ENCODE results near the gene INO80D. TPM values are rescaled to one million over a fixed set of nuclear protein-coding genes. Genes with fewer than 3 reads are reported as not detected.

INO80D gene
- total and polyA plus RNA-seq, 2 of the 13 experiments (the other 11 are each of a cell fraction or from before 2014, with no cell fraction given) = 7.6 to 7.9 TPM

GRCh38 chr2:206084439-206084869 is 1.5 kb downstream of the INO80D start (continued):
- TF ChIP-seq ZFP82 (CRISPR knock-in tag; IDR thresholded peaks at IDR 0.05; ENCODE audit: borderline replicate concordance) (no peak), TCF7L2 (IDR thresholded peaks at IDR 0.05; ENCODE audit: low read depth, low read length) (no peak), EED (CRISPR knock-in tag; IDR thresholded peaks at IDR 0.05) (no peak), TAF15 (IDR thresholded peaks at IDR 0.05; ENCODE audit: low read depth, low read length, poor library complexity, severe bottlenecking) (no peak), ZNF616 (CRISPR knock-in tag; IDR thresholded peaks at IDR 0.05; ENCODE audit: low read depth) (no peak), AGO2 (optimal IDR thresholded peaks at IDR 0.05; ENCODE audit: low read depth, low read length) (no peak), ZNF567 (CRISPR knock-in tag; IDR thresholded peaks at IDR 0.05; ENCODE audit: borderline replicate concordance) (no peak), ZFY (CRISPR knock-in tag; IDR thresholded peaks at IDR 0.05) (no peak), ZZZ3 (CRISPR knock-in tag; IDR thresholded peaks at IDR 0.05; ENCODE audit: borderline replicate concordance) (peak; percentile 37; the same call in 1 of the 2 replicates), ATF5 (CRISPR knock-in tag; IDR thresholded peaks at IDR 0.05; ENCODE audit: low read depth) (no peak), NFKB2 (CRISPR knock-in tag; IDR thresholded peaks at IDR 0.05; ENCODE audit: borderline replicate concordance) (no peak; the same call in 1 of the 2 replicates), PHF21A (CRISPR knock-in tag; IDR thresholded peaks at IDR 0.05) (peak; percentile 37; the same call in 1 of the 2 replicates), ZNF609 (CRISPR knock-in tag; IDR thresholded peaks at IDR 0.05; ENCODE audit: borderline replicate concordance) (peak; percentile 62; the same call in 1 of the 2 replicates), AHR (CRISPR knock-in tag; IDR thresholded peaks at IDR 0.05) (no peak), NR2F6 (IDR thresholded peaks at IDR 0.05) (no peak), NR2F6 (CRISPR knock-in tag; IDR thresholded peaks at IDR 0.05) (peak; percentile 30; the same call in 1 of the 2 replicates), UBTF (CRISPR knock-in tag; IDR thresholded peaks at IDR 0.05) (peak; percentile 35; the same call in 1 of the 2 replicates), BCL6 (CRISPR knock-in tag; IDR thresholded peaks at IDR 0.05) (0 out of 2 replicates have a peak, but pooled peaks have one; percentile 23), ZBTB1 (CRISPR knock-in tag; IDR thresholded peaks at IDR 0.05; ENCODE audit: borderline replicate concordance) (no peak), ZNF883 (CRISPR knock-in tag; IDR thresholded peaks at IDR 0.05; ENCODE audit: not compliant biosample characterization) (peak; percentile 60), SMARCE1 (IDR thresholded peaks at IDR 0.05; ENCODE audit: borderline replicate concordance) (no peak), MED13 (CRISPR knock-in tag; IDR thresholded peaks at IDR 0.05) (no peak)

All from HepG2 (cell line).